Fibroblast of villous mesenchyme (primary cell): ENCODE data around the gene NEK3. TPM values are rescaled to one million over a fixed set of nuclear protein-coding genes. Genes with fewer than 3 reads are reported as not detected.
A peak's percentile ranks its signal among the peaks of the same experiment; 100 is the strongest.
"Not testable (repeated sequence)": the region's sequence is repeated elsewhere in the genome, so short reads cannot be mapped to it uniquely, and the experiment has no call there.

Experiments
- DNase-seq: peaks from one replicate; pipeline ENCODE4 v3.0.0-alpha.2; 2010; ENCODE audit warnings: low read depth
- H3K4me3 ChIP-seq: 2 replicates; pipeline ENCODE4 v1.5.1; 2011; ENCODE audit warnings: low read depth, mild to moderate bottlenecking, low read length
- CTCF ChIP-seq: IDR thresholded peaks from 2 replicates; pipeline ENCODE4 v1.5.1; 2012; ENCODE audit warnings: low read depth, mild to moderate bottlenecking, low read length; ENCODE audit not compliant: insufficient read depth
- total RNA-seq: library from RNA; depleted of rRNA; stranded (reverse); fragments of >200 nt; gene quantifications from 2 replicates; pipeline ENCODE4 v1.2.3, GENCODE V29; 2012

The NEK3 gene
- total RNA-seq, 1 donor: 9.1 TPM

GRCh38 chr13:52173373-52173772 lies 14.0 kb upstream of the NEK3 start:
- no peak overlapping the region for H3K4me3 ChIP-seq
- no peak for TF ChIP-seq CTCF
- no peak for DNase-seq

- not testable (repeated sequence) for DNase-seq, H3K4me3 ChIP-seq
Observed at GRCh38 chr13:52171686-52172085, 12.3 kb upstream of the NEK3 start.

- peak; percentile 18 for DNase-seq
Observed at GRCh38 chr13:52170828-52171391, 11.5 kb upstream of the NEK3 start.

GRCh38 chr13:52169839-52170238 lies 10.4 kb upstream of the NEK3 start:
- no peak for DNase-seq

More at GRCh38 chr13:52170828-52171391, 11.5 kb upstream of the NEK3 start:
- not testable (repeated sequence) for H3K4me3 ChIP-seq

GRCh38 chr13:52165411-52165810 lies 6.0 kb upstream of the NEK3 start:
- no peak overlapping the region for H3K4me3 ChIP-seq
- no peak for TF ChIP-seq CTCF
- DNase-seq: no peak

More at GRCh38 chr13:52169839-52170238, 10.4 kb upstream of the NEK3 start:
- no peak overlapping the region for H3K4me3 ChIP-seq
- no peak for TF ChIP-seq CTCF

- DNase-seq: no peak
- TF ChIP-seq CTCF: no peak
- no peak overlapping the region for H3K4me3 ChIP-seq
Observed at GRCh38 chr13:52164989-52165388, 5.6 kb upstream of the NEK3 start.

GRCh38 chr13:52163878-52164277 lies 4.5 kb upstream of the NEK3 start:
- H3K4me3 ChIP-seq, DNase-seq: not testable (repeated sequence)

GRCh38 chr13:52162279-52163101 lies 3.1 kb upstream of the NEK3 start:
- no peak for TF ChIP-seq CTCF
- DNase-seq: peak; percentile 59
- H3K4me3 ChIP-seq: no peak overlapping the region
